Measurements from ENCODE around the gene ADRA2C. TPM values are rescaled to one million over a fixed set of nuclear protein-coding genes. Genes with fewer than 3 reads are reported as not detected.

The ADRA2C gene
- total RNA-seq, 1 experiment from 2014 or later, result not detected

DNA sequence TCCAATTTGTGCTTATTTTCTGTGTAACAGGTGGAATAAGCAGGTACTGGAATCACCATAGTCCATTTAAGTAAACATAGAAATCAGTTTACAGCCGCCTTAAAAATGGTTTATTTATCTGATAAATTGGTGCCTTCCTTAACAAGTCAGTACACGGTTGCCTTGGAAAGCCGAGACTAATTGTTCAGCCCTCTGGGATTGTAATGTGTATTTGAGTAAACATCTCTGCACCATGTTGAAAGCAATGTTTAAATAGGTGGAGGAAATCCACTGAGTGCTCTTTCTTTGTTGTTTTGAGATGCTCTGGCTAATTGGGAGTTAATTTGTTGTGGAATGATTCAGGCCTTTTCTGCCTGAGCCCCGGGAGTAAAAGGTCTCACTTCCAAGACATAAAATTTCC, 45.7 kb upstream of the ADRA2C start:
- POLR2A ChIA-PET (ENCODE audit: unreplicated experiment), result no interaction called here
- Histone ChIP-seq H3K9me3 (ENCODE audit: insufficient read depth, low read depth) (no peaks in the 10 kb centered on the region), H4K20me1 (ENCODE audit: insufficient read depth) (no peaks in the 10 kb centered on the region), H3K27ac (no peak overlapping the region), H3K4me2 (no peak overlapping the region), H3K4me3 (no peak overlapping the region), H3K27me3 (ENCODE audit: insufficient read depth, low read depth) (peaks cover 74% of the 10 kb centered on the region), H3F3A (ENCODE audit: insufficient read depth, low read depth) (no peaks in the 10 kb centered on the region), H2AFZ (no peak overlapping the region), H3K79me2 (ENCODE audit: low read depth) (no peaks in the 10 kb centered on the region), H3K9me2 (ENCODE audit: insufficient read depth) (no peaks in the 10 kb centered on the region), H3K4me1 (replicated peaks; ENCODE audit: insufficient read depth) (no peaks in the 10 kb centered on the region), H3K36me3 (ENCODE audit: low read depth) (no peaks in the 10 kb centered on the region)
- CTCF ChIA-PET, result no interaction called here
- TF ChIP-seq, protein P1, sequence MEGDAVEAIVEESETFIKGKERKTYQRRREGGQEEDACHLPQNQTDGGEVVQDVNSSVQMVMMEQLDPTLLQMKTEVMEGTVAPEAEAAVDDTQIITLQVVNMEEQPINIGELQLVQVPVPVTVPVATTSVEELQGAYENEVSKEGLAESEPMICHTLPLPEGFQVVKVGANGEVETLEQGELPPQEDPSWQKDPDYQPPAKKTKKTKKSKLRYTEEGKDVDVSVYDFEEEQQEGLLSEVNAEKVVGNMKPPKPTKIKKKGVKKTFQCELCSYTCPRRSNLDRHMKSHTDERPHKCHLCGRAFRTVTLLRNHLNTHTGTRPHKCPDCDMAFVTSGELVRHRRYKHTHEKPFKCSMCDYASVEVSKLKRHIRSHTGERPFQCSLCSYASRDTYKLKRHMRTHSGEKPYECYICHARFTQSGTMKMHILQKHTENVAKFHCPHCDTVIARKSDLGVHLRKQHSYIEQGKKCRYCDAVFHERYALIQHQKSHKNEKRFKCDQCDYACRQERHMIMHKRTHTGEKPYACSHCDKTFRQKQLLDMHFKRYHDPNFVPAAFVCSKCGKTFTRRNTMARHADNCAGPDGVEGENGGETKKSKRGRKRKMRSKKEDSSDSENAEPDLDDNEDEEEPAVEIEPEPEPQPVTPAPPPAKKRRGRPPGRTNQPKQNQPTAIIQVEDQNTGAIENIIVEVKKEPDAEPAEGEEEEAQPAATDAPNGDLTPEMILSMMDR (conservative IDR thresholded peaks at IDR 0.05), result no peak
- peak; percentile 14; the same call in 1 of the 2 replicates for TF ChIP-seq EZH2 (IDR thresholded peaks at IDR 0.05; ENCODE audit: low read depth)
- BruUV-seq (replicated peaks), result no TSS peak
- DNase-seq, result no peak
- intact Hi-C loops (cut with micrococcal nuclease; ENCODE audit: unreplicated experiment), result no loop called here

DNA sequence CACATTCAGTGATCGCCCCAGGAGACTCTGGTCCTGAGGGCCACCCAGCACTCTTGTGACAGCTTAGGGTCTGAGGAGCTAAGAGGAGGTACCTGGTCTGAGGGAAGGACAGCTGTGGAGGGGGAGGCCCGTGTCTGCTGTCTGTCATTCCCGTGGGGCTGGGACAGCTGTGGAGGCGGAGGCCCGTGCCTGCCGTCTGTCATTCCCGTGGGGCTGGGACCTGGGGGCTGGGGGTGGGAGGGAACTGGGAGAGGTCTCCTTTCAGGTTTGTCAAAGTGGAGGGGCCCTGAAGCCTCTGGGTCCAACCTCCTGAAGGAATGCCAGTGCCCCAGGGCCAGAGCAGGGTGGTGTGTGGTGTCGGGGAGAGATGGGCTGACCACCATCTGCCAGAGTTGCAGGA, 45.0 kb upstream of the ADRA2C start:
- no TSS peak for BruUV-seq (replicated peaks)
- intact Hi-C loops (cut with micrococcal nuclease; ENCODE audit: unreplicated experiment), result no loop called here
- Histone ChIP-seq H3K27me3 (ENCODE audit: insufficient read depth, low read depth) (peaks cover 68% of the 10 kb centered on the region), H3F3A (ENCODE audit: insufficient read depth, low read depth) (no peaks in the 10 kb centered on the region), H3K4me3 (no peak overlapping the region), H2AFZ (no peak overlapping the region), H3K27ac (no peak overlapping the region), H3K9me2 (ENCODE audit: insufficient read depth) (no peaks in the 10 kb centered on the region), H3K4me1 (replicated peaks; ENCODE audit: insufficient read depth) (no peaks in the 10 kb centered on the region), H3K36me3 (ENCODE audit: low read depth) (no peaks in the 10 kb centered on the region), H4K20me1 (ENCODE audit: insufficient read depth) (no peaks in the 10 kb centered on the region), H3K4me2 (no peak overlapping the region), H3K79me2 (ENCODE audit: low read depth) (no peaks in the 10 kb centered on the region), H3K9me3 (ENCODE audit: insufficient read depth, low read depth) (no peaks in the 10 kb centered on the region)
- POLR2A ChIA-PET (ENCODE audit: unreplicated experiment), result no interaction called here
- CTCF ChIA-PET, result no interaction called here
- DNase-seq, result no peak
- TF ChIP-seq, protein P1 (conservative IDR thresholded peaks at IDR 0.05), result no peak
- no peak for TF ChIP-seq EZH2 (IDR thresholded peaks at IDR 0.05; ENCODE audit: low read depth)

DNA sequence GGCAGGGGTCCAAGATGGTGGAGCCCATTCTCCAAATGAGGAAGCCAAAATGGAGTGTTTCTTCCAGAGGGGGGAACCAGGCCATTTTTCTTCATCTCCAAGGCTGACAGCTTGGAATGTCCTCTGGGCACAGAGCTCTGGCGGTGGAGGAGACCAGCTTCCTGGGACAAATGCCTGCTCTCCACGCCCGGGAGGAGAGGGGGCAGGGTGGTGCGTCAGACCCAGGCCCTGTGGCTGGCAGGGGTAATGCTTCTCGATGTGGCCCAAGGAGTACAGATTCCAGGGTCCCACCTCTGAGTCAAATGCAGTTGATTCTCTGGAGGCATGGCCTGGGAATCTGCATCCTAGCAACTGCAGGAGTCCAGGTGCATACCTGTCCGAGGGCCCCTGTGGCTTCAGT, 44.6 kb upstream of the ADRA2C start:
- no peak for TF ChIP-seq EZH2 (IDR thresholded peaks at IDR 0.05; ENCODE audit: low read depth)
- TF ChIP-seq, protein P1 (conservative IDR thresholded peaks at IDR 0.05), result no peak
- CTCF ChIA-PET, result no interaction called here
- Histone ChIP-seq H3K4me3 (no peak overlapping the region), H4K20me1 (ENCODE audit: insufficient read depth) (no peaks in the 10 kb centered on the region), H3K36me3 (ENCODE audit: low read depth) (no peaks in the 10 kb centered on the region), H3K27me3 (ENCODE audit: insufficient read depth, low read depth) (peaks cover 65% of the 10 kb centered on the region), H3K4me1 (replicated peaks; ENCODE audit: insufficient read depth) (no peaks in the 10 kb centered on the region), H3K9me2 (ENCODE audit: insufficient read depth) (no peaks in the 10 kb centered on the region), H2AFZ (no peak overlapping the region), H3K27ac (no peak overlapping the region), H3K9me3 (ENCODE audit: insufficient read depth, low read depth) (no peaks in the 10 kb centered on the region), H3K4me2 (no peak overlapping the region), H3F3A (ENCODE audit: insufficient read depth, low read depth) (no peaks in the 10 kb centered on the region), H3K79me2 (ENCODE audit: low read depth) (no peaks in the 10 kb centered on the region)
- BruUV-seq (replicated peaks), result no TSS peak
- intact Hi-C loops (cut with micrococcal nuclease; ENCODE audit: unreplicated experiment), result no loop called here
- POLR2A ChIA-PET (ENCODE audit: unreplicated experiment), result no interaction called here
- no peak for DNase-seq
